Measurements from ENCODE around the gene MAL.

MAL gene

GRCh38 chr2:95008996-95009395 is 16.5 kb upstream of the MAL start:
- H3K4me3 ChIP-seq (ENCODE audit: low read depth, low read length) = no peak overlapping the region
- in situ Hi-C loops (cut with HindIII; ENCODE audit: low sequenced_read_pairs) = no loop called here
- DNase-seq (ENCODE audit: low read depth, low spot score) = no peak
- TF ChIP-seq CTCF (IDR thresholded peaks at IDR 0.05; ENCODE audit: low read depth, low read length) = no peak

- no peak for DNase-seq (ENCODE audit: low read depth, low spot score)
- TF ChIP-seq CTCF (IDR thresholded peaks at IDR 0.05; ENCODE audit: low read depth, low read length) = no peak
- in situ Hi-C loops (cut with HindIII; ENCODE audit: low sequenced_read_pairs) = no loop called here
- no peak overlapping the region for H3K4me3 ChIP-seq (ENCODE audit: low read depth, low read length)
These were observed 16.1 kb upstream of the MAL start for GRCh38 chr2:95009412-95009811.

GRCh38 chr2:95010126-95010525 is 15.4 kb upstream of the MAL start:
- no peak for DNase-seq (ENCODE audit: low read depth, low spot score)
- in situ Hi-C loops (cut with HindIII; ENCODE audit: low sequenced_read_pairs) = no loop called here

GRCh38 chr2:95010718-95011117 is 14.8 kb upstream of the MAL start:
- DNase-seq (ENCODE audit: low read depth, low spot score) = no peak
- in situ Hi-C loops (cut with HindIII; ENCODE audit: low sequenced_read_pairs) = no loop called here
- TF ChIP-seq CTCF (IDR thresholded peaks at IDR 0.05; ENCODE audit: low read depth, low read length) = no peak
- no peak overlapping the region for H3K4me3 ChIP-seq (ENCODE audit: low read depth, low read length)

More at GRCh38 chr2:95010126-95010525, 15.4 kb upstream of the MAL start:
- no peak overlapping the region for H3K4me3 ChIP-seq (ENCODE audit: low read depth, low read length)
- TF ChIP-seq CTCF (IDR thresholded peaks at IDR 0.05; ENCODE audit: low read depth, low read length) = no peak

GRCh38 chr2:95012881-95013550 is 12.5 kb upstream of the MAL start:
- DNase-seq (ENCODE audit: low read depth, low spot score) = no peak
- H3K4me3 ChIP-seq (ENCODE audit: low read depth, low read length) = no peak overlapping the region
- TF ChIP-seq CTCF (IDR thresholded peaks at IDR 0.05; ENCODE audit: low read depth, low read length) = no peak
- in situ Hi-C loops (cut with HindIII; ENCODE audit: low sequenced_read_pairs) = no loop called here

GRCh38 chr2:95013726-95014125 is 11.8 kb upstream of the MAL start:
- no peak for DNase-seq (ENCODE audit: low read depth, low spot score)
- in situ Hi-C loops (cut with HindIII; ENCODE audit: low sequenced_read_pairs) = no loop called here
- no peak for TF ChIP-seq CTCF (IDR thresholded peaks at IDR 0.05; ENCODE audit: low read depth, low read length)
- no peak overlapping the region for H3K4me3 ChIP-seq (ENCODE audit: low read depth, low read length)
